HG03045 (cell line): Measurements from ENCODE around the gene AOPEP.
"Not testable (repeated sequence)": the region's sequence is repeated elsewhere in the genome, so short reads cannot be mapped to it uniquely, and the experiment has no call there.

Source experiments
- ATAC-seq: cut with Tn5 transposase; IDR thresholded peaks from one replicate; pipeline ENCODE4 v1.9.1; 2021; ENCODE audit warnings: mild to moderate bottlenecking, moderate library complexity; ENCODE audit not compliant: unreplicated experiment

The AOPEP gene

GRCh38 chr9:94927048-94927761 lies 200.7 kb downstream of the AOPEP start:
- no peak for ATAC-seq

GRCh38 chr9:94927762-94928670 lies 201.5 kb downstream of the AOPEP start:
- ATAC-seq: no peak

GRCh38 chr9:94928691-94929368 lies 202.3 kb downstream of the AOPEP start:
- ATAC-seq: no peak

GRCh38 chr9:94929369-94929756 lies 202.9 kb downstream of the AOPEP start:
- no peak for ATAC-seq

GRCh38 chr9:94931036-94931633 lies 204.6 kb downstream of the AOPEP start:
- no peak for ATAC-seq

GRCh38 chr9:94931740-94932139 lies 205.2 kb downstream of the AOPEP start:
- ATAC-seq: no peak

- ATAC-seq: no peak
These were observed 206.4 kb downstream of the AOPEP start for GRCh38 chr9:94932652-94933510.

- ATAC-seq: no peak
These were observed 207.0 kb downstream of the AOPEP start for GRCh38 chr9:94933511-94933828.

- no peak for ATAC-seq
These were observed 208.4 kb downstream of the AOPEP start for GRCh38 chr9:94934816-94935328.

GRCh38 chr9:94935396-94935795 lies 208.9 kb downstream of the AOPEP start:
- no peak for ATAC-seq

GRCh38 chr9:94936419-94936818 lies 209.9 kb downstream of the AOPEP start:
- no peak for ATAC-seq

GRCh38 chr9:94937214-94937903 lies 210.9 kb downstream of the AOPEP start:
- no peak for ATAC-seq

- ATAC-seq: no peak
These were observed 211.9 kb downstream of the AOPEP start for GRCh38 chr9:94938384-94938783.

- ATAC-seq: not testable (repeated sequence)
These were observed 213.8 kb downstream of the AOPEP start for GRCh38 chr9:94940296-94940695.

- no peak for ATAC-seq
These were observed 214.8 kb downstream of the AOPEP start for GRCh38 chr9:94941211-94941875.

GRCh38 chr9:94944626-94945025 lies 218.1 kb downstream of the AOPEP start:
- ATAC-seq: no peak

GRCh38 chr9:94945197-94946144 lies 219.0 kb downstream of the AOPEP start:
- no peak for ATAC-seq

- no peak for ATAC-seq
These were observed 219.8 kb downstream of the AOPEP start for GRCh38 chr9:94946256-94946655.
